Lung (tissue), 12 donors: ENCODE measurements around the gene MUC5B. TPM values are rescaled to one million over a fixed set of nuclear protein-coding genes. Genes with fewer than 3 reads are reported as not detected.

Experiments used
- ATAC-seq: fragments of 200-7000 bp; cut with Tn5 transposase; one replicate; pipeline ENCODE4 v1.9.1; 2020; ENCODE audit warnings: moderate number of reproducible peaks; ENCODE audit not compliant: insufficient read depth, low FRiP score
- DNase-seq, 3 donors: peaks; one replicate each; pipeline ENCODE4 v3.0.0-alpha.2; 2013 to 2017
- H3K27ac ChIP-seq, 2 donors: one replicate each; pipeline ENCODE4 v1.5.1; 2013; ENCODE audit warnings: mild to moderate bottlenecking in 2 of 2, moderate library complexity in 2 of 2, control low read depth in 1 of 2, inconsistent platforms in 1 of 2, low read depth in 1 of 2, low read length in 1 of 2
- H3K27me3 ChIP-seq, 3 donors: one replicate each; pipeline ENCODE4 v1.5.1; 2013; ENCODE audit warnings: low read length in 2 of 3; ENCODE audit not compliant: control insufficient read depth in 3 of 3, insufficient read depth in 3 of 3
- H3K36me3 ChIP-seq, 4 donors: one replicate each; pipeline ENCODE4 v1.5.1; 2013; ENCODE audit warnings: low read length in 4 of 4, mild to moderate bottlenecking in 1 of 4, moderate library complexity in 1 of 4; ENCODE audit not compliant: control insufficient read depth in 4 of 4, insufficient read depth in 4 of 4
- H3K4me1 ChIP-seq, 5 donors: one replicate each; pipeline ENCODE4 v1.5.1; 2013; ENCODE audit warnings: low read length in 5 of 5, mild to moderate bottlenecking in 2 of 5, moderate library complexity in 1 of 5; ENCODE audit not compliant: control insufficient read depth in 5 of 5, insufficient read depth in 5 of 5
- H3K4me3 ChIP-seq: one replicate; pipeline ENCODE4 v1.5.1; 2013; ENCODE audit warnings: mild to moderate bottlenecking, control low read depth, moderate library complexity
- H3K9ac ChIP-seq, 2 donors: one replicate each; pipeline ENCODE4 v1.5.1; 2013; ENCODE audit warnings: low read length in 2 of 2, control low read depth in 1 of 2; ENCODE audit not compliant: insufficient read depth in 1 of 2
- H3K9me3 ChIP-seq, 4 donors: one replicate each; pipeline ENCODE4 v1.5.1; 2013; ENCODE audit warnings: low read length in 3 of 4, mild to moderate bottlenecking in 1 of 4, moderate library complexity in 1 of 4; ENCODE audit not compliant: control insufficient read depth in 4 of 4, insufficient read depth in 3 of 4
- CTCF ChIP-seq: IDR thresholded peaks from 2 replicates; pipeline ENCODE4 v1.5.1; 2012; ENCODE audit warnings: mild to moderate bottlenecking; ENCODE audit errors: control extremely low read depth, extremely low read depth
- WGBS, 2 donors: extraction: QIAGEN DNeasy Blood & Tissue Kit; methylation state at CpG; one replicate each; pipeline ENCODE4 v1.1.7; 2013; 5-methylcytosine and 5-hydroxymethylcytosine counted together
- polyA plus RNA-seq, 2 donors: library from polyadenylated mRNA; stranded (reverse); fragments of 200-250 nt; gene quantifications; one replicate each; pipeline ENCODE4 v1.2.1, GENCODE V29; 2013
- total RNA-seq, 2 donors: library from RNA; depleted of rRNA in 1 of 2; stranded (reverse); fragments of >200 nt in 1 of 2; gene quantifications; one replicate each; pipeline ENCODE4 v1.2.1, GENCODE V29; 2014 to 2021
- donor health status: control.
- donor health status: control.
- donor health status: Bipolar disorder and iron deficiency.
- donor health status: healthy.
- donor health status: DM: yes; HTN: yes; CAD: no.

The MUC5B gene
- total and polyA plus RNA-seq, 4 donors, result 5.6 to 181 (median 28.2) TPM

GRCh38 chr11:1288426-1289151 lies 65.7 kb downstream of the MUC5B start:
- no peak overlapping the region for H3K9ac ChIP-seq
- no peak overlapping the region for H3K27ac ChIP-seq
- H3K27me3 ChIP-seq, result no peaks in the 10 kb centered on the region
- ATAC-seq, result no peak
- DNase-seq, result no peak
- H3K9me3 ChIP-seq, result no peaks in the 10 kb centered on the region
- H3K4me1 ChIP-seq, result no peaks in the 10 kb centered on the region
- H3K36me3 ChIP-seq, result peaks cover 4 to 76% (median 19%) of the 10 kb centered on the region in 4 donors
- 94 to 97% methylated on average over 30 of the region's 30 CpGs for WGBS, 2 donors
- no peak overlapping the region for H3K4me3 ChIP-seq
- no peak for TF ChIP-seq CTCF

- 94 to 97% methylated on average over 32 to 33 of the region's 33 CpGs for WGBS, 2 donors
- no peak for TF ChIP-seq CTCF
- ATAC-seq, result no peak
These were observed 66.5 kb downstream of the MUC5B start for GRCh38 chr11:1289211-1289935.

GRCh38 chr11:1290052-1291040 lies 67.5 kb downstream of the MUC5B start:
- WGBS, 2 donors, result 95 to 96% methylated on average over 43 of the region's 43 CpGs

More at GRCh38 chr11:1289211-1289935, 66.5 kb downstream of the MUC5B start:
- Histone ChIP-seq H3K27ac (no peak overlapping the region), H3K36me3 (peaks cover 4 to 75% (median 23%) of the 10 kb centered on the region in 4 donors), H3K27me3 (no peaks in the 10 kb centered on the region), H3K9me3 (no peaks in the 10 kb centered on the region), H3K4me3 (no peak overlapping the region), H3K9ac (no peak overlapping the region), H3K4me1 (no peaks in the 10 kb centered on the region)
- no peak for DNase-seq

More at GRCh38 chr11:1290052-1291040, 67.5 kb downstream of the MUC5B start:
- H3K27me3 ChIP-seq, result no peaks in the 10 kb centered on the region
- no peak overlapping the region for H3K9ac ChIP-seq
- TF ChIP-seq CTCF, result no peak
- H3K9me3 ChIP-seq, result no peaks in the 10 kb centered on the region
- ATAC-seq, result no peak
- H3K36me3 ChIP-seq, result peaks cover 4 to 70% (median 24%) of the 10 kb centered on the region in 4 donors
- DNase-seq, result no peak
- H3K4me1 ChIP-seq, result no peaks in the 10 kb centered on the region
- no peak overlapping the region for H3K27ac ChIP-seq
- no peak overlapping the region for H3K4me3 ChIP-seq
